Mammary epithelial cell (primary cell): Measurements from ENCODE around the gene SLC6A11.

Experiments used
- EZH2 ChIP-seq: IDR thresholded peaks from 2 replicates; pipeline ENCODE4 v1.6.1; 2012; ENCODE audit warnings: low read length, inconsistent platforms, borderline replicate concordance
- TF ChIP-seq, protein P1 (sequence below), 2 donors: IDR thresholded peaks in 1 of 2; conservative IDR thresholded peaks in 1 of 2; 2 replicates each; pipeline ENCODE4 v1.5.1; 2011 to 2012; ENCODE audit warnings: inconsistent platforms in 2 of 2, low read length in 2 of 2, mild to moderate bottlenecking in 2 of 2, control low read depth in 1 of 2, low read depth in 1 of 2; ENCODE audit not compliant: insufficient read depth in 1 of 2; ENCODE audit errors: extremely low read depth in 1 of 2

DNA sequence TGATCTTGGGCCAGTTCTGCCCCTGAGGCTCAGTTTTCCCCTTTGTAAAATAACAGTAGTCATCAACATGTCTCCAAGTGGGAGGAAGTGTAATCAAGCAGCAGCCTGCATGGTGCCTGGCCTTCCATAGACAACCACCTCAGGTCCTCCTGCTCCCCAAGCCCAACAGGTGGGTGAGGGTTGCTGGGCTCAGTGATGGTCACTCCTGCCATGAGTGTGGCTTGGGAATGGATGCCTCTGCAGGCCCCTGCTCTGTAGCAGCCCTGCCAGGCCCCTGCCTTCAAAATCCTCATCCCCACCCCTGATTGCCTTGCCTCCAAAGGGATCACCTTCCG lies 117.4 kb downstream of the SLC6A11 start:
- TF ChIP-seq, protein P1, sequence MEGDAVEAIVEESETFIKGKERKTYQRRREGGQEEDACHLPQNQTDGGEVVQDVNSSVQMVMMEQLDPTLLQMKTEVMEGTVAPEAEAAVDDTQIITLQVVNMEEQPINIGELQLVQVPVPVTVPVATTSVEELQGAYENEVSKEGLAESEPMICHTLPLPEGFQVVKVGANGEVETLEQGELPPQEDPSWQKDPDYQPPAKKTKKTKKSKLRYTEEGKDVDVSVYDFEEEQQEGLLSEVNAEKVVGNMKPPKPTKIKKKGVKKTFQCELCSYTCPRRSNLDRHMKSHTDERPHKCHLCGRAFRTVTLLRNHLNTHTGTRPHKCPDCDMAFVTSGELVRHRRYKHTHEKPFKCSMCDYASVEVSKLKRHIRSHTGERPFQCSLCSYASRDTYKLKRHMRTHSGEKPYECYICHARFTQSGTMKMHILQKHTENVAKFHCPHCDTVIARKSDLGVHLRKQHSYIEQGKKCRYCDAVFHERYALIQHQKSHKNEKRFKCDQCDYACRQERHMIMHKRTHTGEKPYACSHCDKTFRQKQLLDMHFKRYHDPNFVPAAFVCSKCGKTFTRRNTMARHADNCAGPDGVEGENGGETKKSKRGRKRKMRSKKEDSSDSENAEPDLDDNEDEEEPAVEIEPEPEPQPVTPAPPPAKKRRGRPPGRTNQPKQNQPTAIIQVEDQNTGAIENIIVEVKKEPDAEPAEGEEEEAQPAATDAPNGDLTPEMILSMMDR (conservative IDR thresholded peaks at IDR 0.05 in 1 of 2, IDR thresholded peaks at IDR 0.05 in 1 of 2; ENCODE audit: extremely low read depth in 1 of 2, insufficient read depth in 1 of 2, low read depth in 1 of 2, low read length in 2 of 2): no peak
- no peak for TF ChIP-seq EZH2
